Measurements from ENCODE around the gene ACACB.

GRCh38 chr12:109209082-109209481 lies 92.7 kb downstream of the ACACB start:
- no peak for TF ChIP-seq CTCF (IDR thresholded peaks at IDR 0.05; ENCODE audit: poor library complexity, severe bottlenecking)
- no peak for TF ChIP-seq REST (IDR thresholded peaks at IDR 0.05; ENCODE audit: borderline replicate concordance)

All from neural cell (in vitro differentiated cells).